HCT116 (cell line): Measurements from ENCODE around the gene MYO1G. TPM values are rescaled to one million over a fixed set of nuclear protein-coding genes. Genes with fewer than 3 reads are reported as not detected.

Experiments used
- ATAC-seq: fragments of 200-7000 bp; cut with Tn5 transposase; 2 replicates; pipeline ENCODE4 v1.9.1; 2020; ENCODE audit warnings: mild to moderate bottlenecking, moderate library complexity
- BruUV-seq: library from RNA; stranded (reverse); fragments of 400-500 nt; replicated peaks from 2 replicates; lab custom pipeline; 2021; lab: Mats Ljungman, UMichigan
- CTCF ChIA-PET: fragments of 300-600 bp; sonication (Branson Sonifier 250); formaldehyde crosslinking; loops from one replicate; lab custom pipeline; 2021; ENCODE audit warnings: antibody characterized with exemption; lab: Charles Lee
- POLR2A ChIA-PET: fragments of 300-600, 350-600 bp; sonication (Branson Sonifier 250); formaldehyde crosslinking; loops from one replicate; lab custom pipeline; 2021; ENCODE audit warnings: antibody characterized with exemption; lab: Charles Lee
- RAD21 ChIA-PET, 2 experiments: fragments of 300-600 bp; sonication (Branson Sonifier 250); formaldehyde crosslinking; loops; one replicate each; lab custom pipeline; 2023; ENCODE audit warnings: low total read pairs in 2 of 2; ENCODE audit not compliant: uncharacterized antibody in 2 of 2, unreplicated experiment in 2 of 2, low non-redundant PET in 1 of 2; lab: Charles Lee
- DNase-seq: peaks from one replicate; pipeline ENCODE4 v3.0.0-alpha.2; 2010; ENCODE audit warnings: low read depth, low spot score
- H2AFZ ChIP-seq: fragments of 200-600 bp; shearing (Covaris generic), sonication (generic); 2 replicates; pipeline ENCODE4 v1.6.1; 2017; ENCODE audit warnings: low read depth, mixed run types, mixed read lengths, antibody characterized with exemption, low read length; ENCODE audit not compliant: poor library complexity, severe bottlenecking
- H3K27ac ChIP-seq: 2 replicates; pipeline ENCODE4 v1.5.1; 2012; ENCODE audit warnings: low read depth, low read length
- H3K27me3 ChIP-seq: fragments of 200-600 bp; sonication (generic); 2 replicates; pipeline ENCODE4 v1.6.1; 2016; ENCODE audit warnings: mixed run types, low read length, mixed read lengths; ENCODE audit not compliant: insufficient read depth
- H3K36me3 ChIP-seq, 2 experiments: fragments of 200-500 bp in 1 of 2; fragments of 200-600 bp in 1 of 2; sonication (Bioruptor generic) in 1 of 2; sonication (generic) in 1 of 2; 2 replicates each; pipeline versions ENCODE4 v1.5.1 to v1.6.1; 2014 to 2016; ENCODE audit warnings: low read length in 2 of 2, inconsistent platforms in 1 of 2, mixed read lengths in 1 of 2, mixed run types in 1 of 2; ENCODE audit not compliant: insufficient read depth in 2 of 2, control insufficient read depth in 1 of 2
- H3K4me1 ChIP-seq, 2 experiments: fragments of 200-600 bp in 1 of 2; sonication (generic) in 1 of 2; 2 replicates each; pipeline versions ENCODE4 v1.5.1 to v1.6.1; 2012 to 2017; ENCODE audit warnings: low read length in 2 of 2, inconsistent platforms in 1 of 2, mild to moderate bottlenecking in 1 of 2, mixed read lengths in 1 of 2, mixed run types in 1 of 2, moderate library complexity in 1 of 2; ENCODE audit not compliant: insufficient read depth in 2 of 2, control insufficient read depth in 1 of 2
- H3K4me2 ChIP-seq: fragments of 200-600 bp; sonication (generic); 2 replicates; pipeline ENCODE4 v1.6.1; 2017; ENCODE audit warnings: mixed run types, low read length, mixed read lengths
- H3K4me3 ChIP-seq, 2 experiments: fragments of 200-600 bp in 1 of 2; sonication (generic) in 1 of 2; replicated peaks in 1 of 2; 2 replicates each; pipeline ENCODE4 v1.5.1; 2011 to 2016; ENCODE audit warnings: low read length in 2 of 2, control low read depth in 1 of 2, low read depth in 1 of 2, mild to moderate bottlenecking in 1 of 2, mixed read lengths in 1 of 2, mixed run types in 1 of 2
- H3K79me2 ChIP-seq: fragments of 200-600 bp; sonication (generic); 2 replicates; pipeline ENCODE4 v1.6.1; 2017; ENCODE audit warnings: mild to moderate bottlenecking, mixed run types, low read length, moderate library complexity, mixed read lengths; ENCODE audit not compliant: insufficient read depth
- H3K9ac ChIP-seq: fragments of 200-600 bp; sonication (generic); 2 replicates; pipeline ENCODE4 v1.6.1; 2016; ENCODE audit warnings: low read length, mixed read lengths
- H3K9me2 ChIP-seq: fragments of 200-600 bp; sonication (generic), shearing (Covaris generic); 2 replicates; pipeline ENCODE4 v1.6.1; 2017; ENCODE audit warnings: mixed run types, mild to moderate bottlenecking, moderate library complexity; ENCODE audit not compliant: insufficient read depth
- H3K9me3 ChIP-seq, 2 experiments: fragments of 200-500 bp in 1 of 2; fragments of 200-600 bp in 1 of 2; sonication (Bioruptor generic) in 1 of 2; sonication (generic) in 1 of 2; 2 replicates each; pipeline ENCODE4 v1.6.1; 2014 to 2017; ENCODE audit warnings: low read length in 2 of 2, mixed read lengths in 2 of 2, inconsistent platforms in 1 of 2, low read depth in 1 of 2, mild to moderate bottlenecking in 1 of 2, mixed run types in 1 of 2, moderate library complexity in 1 of 2; ENCODE audit not compliant: control insufficient read depth in 1 of 2, insufficient read depth in 1 of 2
- H4K20me1 ChIP-seq: fragments of 200-600 bp; sonication (generic), shearing (Covaris generic); 2 replicates; pipeline ENCODE4 v1.6.1; 2017; ENCODE audit warnings: mixed run types, mild to moderate bottlenecking, moderate library complexity; ENCODE audit not compliant: insufficient read depth
- CBX3 ChIP-seq: IDR thresholded peaks from 2 replicates; pipeline ENCODE4 v1.6.1; 2012; ENCODE audit warnings: low read depth
- CTCF ChIP-seq, 3 experiments: fragments of 200-600 bp in 1 of 3; sonication (generic) in 1 of 3; IDR thresholded peaks in 2 of 3; conservative IDR thresholded peaks in 1 of 3; 2 replicates each; pipeline ENCODE4 v1.5.1; 2012 to 2017; ENCODE audit warnings: low read depth in 2 of 3, low read length in 2 of 3, antibody characterized with exemption in 1 of 3, borderline replicate concordance in 1 of 3, control low read depth in 1 of 3, mild to moderate bottlenecking in 1 of 3, mixed read lengths in 1 of 3, mixed run types in 1 of 3, moderate library complexity in 1 of 3; ENCODE audit not compliant: insufficient read depth in 1 of 3
- EZH2 ChIP-seq: fragments of 200-600 bp; sonication (generic); IDR thresholded peaks from 2 replicates; pipeline ENCODE4 v1.6.1; 2017; ENCODE audit warnings: antibody characterized with exemption, mixed run types
- EZH2phosphoT487 ChIP-seq: fragments of 200-600 bp; IDR thresholded peaks from 2 replicates; pipeline ENCODE4 v1.6.1; 2018; ENCODE audit warnings: antibody characterized with exemption, borderline replicate concordance
- RAD21 ChIP-seq: IDR thresholded peaks from 2 replicates; pipeline ENCODE4 v1.6.1; 2012; ENCODE audit warnings: low read depth, mild to moderate bottlenecking
- REST ChIP-seq: IDR thresholded peaks from 2 replicates; pipeline ENCODE4 v1.6.1; 2012; ENCODE audit warnings: low read depth
- ZFX ChIP-seq: fragments of 450-650 bp; IDR thresholded peaks from 2 replicates; pipeline ENCODE4 v1.6.1; 2017
- ZNF274 ChIP-seq: fragments of 200-500 bp; sonication (Bioruptor generic); IDR thresholded peaks from 2 replicates; pipeline ENCODE4 v1.6.1; 2014; ENCODE audit warnings: mild to moderate bottlenecking, low read depth, low read length, inconsistent platforms
- intact Hi-C: fragments of 100-400 bp; cut with micrococcal nuclease; formaldehyde crosslinking; loops from 2 replicates; pipeline ENCODE4 v1.10.0; 2022
- total RNA-seq: library from RNA; stranded (reverse); gene quantifications from one replicate; pipeline ENCODE4 v1.2.1, GENCODE V29; 2021; ENCODE audit not compliant: unreplicated experiment

The MYO1G gene
- total RNA-seq, 1 experiment from 2014 or later: 0.74 TPM

GRCh38 chr7:44973610-44974401 is 5.0 kb downstream of the MYO1G start:
- BruUV-seq: no TSS peak
- no peaks in the 10 kb centered on the region for H3K9me2 ChIP-seq
- H3K79me2 ChIP-seq: no peaks in the 10 kb centered on the region
- H3K4me2 ChIP-seq: no peak overlapping the region
- H3K27ac ChIP-seq: no peak overlapping the region
- H3K27me3 ChIP-seq: no peaks in the 10 kb centered on the region
- RAD21 ChIA-PET: interaction anchor here (0.9 to 2.0 kb wide), 3 partner anchors 162 to 164 kb away, joined by 5 to 28 read pairs (median 13); no protein-coding TSS in a partner anchor
- ATAC-seq (peak; percentile 82), DNase-seq (no peak)
- TF ChIP-seq RAD21: peak; percentile 62
- peak; percentile 56 to 66 (median 58); a peak in 5 of 6 replicates for TF ChIP-seq CTCF (IDR thresholded peaks at IDR 0.05 in 2 of 3, conservative IDR thresholded peaks at IDR 0.05 in 1 of 3; ENCODE audit: borderline replicate concordance in 1 of 3, insufficient read depth in 1 of 3, low read depth in 2 of 3, low read length in 2 of 3)
- no peak for TF ChIP-seq CBX3
- H3K4me3 ChIP-seq: no peak overlapping the region
- no peaks in the 10 kb centered on the region for H4K20me1 ChIP-seq
- no peak overlapping the region for H2AFZ ChIP-seq
- H3K9me3 ChIP-seq: no peaks in the 10 kb centered on the region
- H3K9ac ChIP-seq: no peak overlapping the region
- H3K36me3 ChIP-seq: no peaks in the 10 kb centered on the region; a peak in 1 of 4 replicates
- POLR2A ChIA-PET: interaction anchor here (0.7 to 1.5 kb wide), 4 partner anchors 9 to 368 kb away, joined by 3 to 10 read pairs (median 3); no protein-coding TSS in a partner anchor
- CTCF ChIA-PET: interaction anchor here (0.6 to 3.2 kb wide), 10 partner anchors 23 to 287 kb away, joined by 3 to 114 read pairs (median 4); partner anchors contain the start of gene CCM2
- intact Hi-C loops: loop anchor here (1.0 kb wide), 1 partner anchor 162 kb away; no protein-coding TSS in a partner anchor
- peaks cover 0 to 3% of the 10 kb centered on the region in 2 experiments; a peak in 1 of 4 replicates for H3K4me1 ChIP-seq

- RAD21 ChIA-PET: interaction anchor here in 1 of 2 experiments (2.0 kb wide), 1 partner anchor 163 kb away, joined by 13 read pairs; no protein-coding TSS in a partner anchor
- Histone ChIP-seq H3K9ac (no peak overlapping the region), H3K9me3 (no peaks in the 10 kb centered on the region), H3K9me2 (no peaks in the 10 kb centered on the region), H3K4me2 (no peak overlapping the region), H3K4me1 (no peaks in the 10 kb centered on the region), H2AFZ (no peak overlapping the region), H4K20me1 (no peaks in the 10 kb centered on the region), H3K27ac (no peak overlapping the region), H3K4me3 (no peak overlapping the region), H3K36me3 (no peaks in the 10 kb centered on the region), H3K27me3 (no peaks in the 10 kb centered on the region), H3K79me2 (no peaks in the 10 kb centered on the region)
- intact Hi-C loops: no loop called here
- BruUV-seq: no TSS peak
- CTCF ChIA-PET: interaction anchor here (3.2 kb wide), 1 partner anchor 164 kb away, joined by 114 read pairs; no protein-coding TSS in a partner anchor
- ATAC-seq: no peak
- no peak for DNase-seq
- POLR2A ChIA-PET: interaction anchor here (1.1 to 1.3 kb wide), 4 partner anchors 10 to 367 kb away, joined by 3 to 5 read pairs (median 3); no protein-coding TSS in a partner anchor
- no peak for TF ChIP-seq EZH2phosphoT487
- no peak for TF ChIP-seq ZNF274
- no peak for TF ChIP-seq EZH2
- no peak for TF ChIP-seq REST
- TF ChIP-seq CTCF (IDR thresholded peaks at IDR 0.05 in 2 of 3, conservative IDR thresholded peaks at IDR 0.05 in 1 of 3; ENCODE audit: borderline replicate concordance in 1 of 3, insufficient read depth in 1 of 3, low read depth in 2 of 3, low read length in 2 of 3): no peak
- no peak for TF ChIP-seq ZFX
Measured at GRCh38 chr7:44972562-44972961, 6.3 kb downstream of the MYO1G start.
